Nucleus accumbens (tissue), 56 donors: ENCODE measurements around the gene ARHGAP23.

Experiments used
- DNase-seq, 56 donors: peaks; one replicate each; lab custom pipeline; 2025; lab: John Stamatoyannopoulos, UW

ARHGAP23 gene

GRCh38 chr17:38560503-38561318, 132.4 kb downstream of the ARHGAP23 start:
- no peak for DNase-seq

DNA sequence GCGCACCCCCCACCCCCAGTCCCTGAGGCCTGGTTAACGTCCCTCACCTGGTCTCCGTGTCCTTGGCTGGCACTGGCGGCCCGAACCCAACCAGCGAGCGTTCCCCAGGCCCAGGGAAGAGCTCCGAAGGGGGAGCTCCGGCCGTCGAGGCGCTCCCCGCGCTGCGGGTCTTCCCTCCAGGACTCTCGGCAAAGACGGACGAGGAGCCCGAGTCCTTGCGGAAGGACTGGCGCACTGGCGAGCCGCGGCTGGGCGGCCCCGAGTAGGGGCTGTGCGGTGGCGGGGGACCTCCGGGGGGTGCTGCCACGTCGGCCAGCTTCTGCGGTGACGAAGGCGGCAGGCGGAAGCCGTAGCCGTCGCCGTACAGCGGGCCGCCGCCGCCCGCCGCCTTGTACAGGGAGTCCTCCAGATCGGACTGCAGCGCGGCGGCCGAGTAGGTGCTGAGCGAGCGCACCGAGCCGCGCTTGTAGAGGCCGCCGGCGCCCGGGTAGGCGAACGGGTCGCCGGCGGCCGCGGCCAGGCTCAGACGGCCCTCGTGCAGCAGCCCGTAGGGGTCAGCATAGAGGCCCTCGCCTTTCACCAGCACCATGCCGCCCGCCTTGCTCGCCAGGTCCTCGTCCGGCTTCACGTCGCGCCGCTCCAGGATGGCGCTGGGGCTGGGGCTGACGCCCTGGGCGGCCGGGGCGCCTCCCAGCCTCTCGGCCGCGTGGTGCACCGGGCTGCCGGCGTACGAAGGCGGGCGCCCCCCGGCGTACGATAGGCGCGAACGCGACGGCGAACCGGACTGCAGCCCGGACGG, 133.4 kb downstream of the ARHGAP23 start:
- no peak for DNase-seq
